Heart right ventricle (tissue), 16 donors: ENCODE data around the gene HIGD2A. TPM values are rescaled to one million over a fixed set of nuclear protein-coding genes. Genes with fewer than 3 reads are reported as not detected.

Experiments used
- ATAC-seq, 8 donors: fragments of 200-7000 bp; cut with Tn5 transposase; one replicate each; pipeline ENCODE4 v1.9.1; 2020; ENCODE audit warnings: mild to moderate bottlenecking in 8 of 8, moderate library complexity in 8 of 8, moderate number of reproducible peaks in 1 of 8
- DNase-seq, 2 donors: peaks; one replicate each; pipeline ENCODE4 v3.0.0-alpha.2; 2020
- H3K27ac ChIP-seq, 10 donors: fragments of 200-600 bp; sonication (generic) in 2 of 10; one replicate each; pipeline versions ENCODE4 v1.5.0 to v1.8.0; 2020 to 2022; ENCODE audit warnings: mild to moderate bottlenecking in 3 of 10
- H3K27me3 ChIP-seq, 7 donors: fragments of 200-600 bp; one replicate each; pipeline ENCODE4 v1.8.0; 2021 to 2022; ENCODE audit warnings: mild to moderate bottlenecking in 2 of 7
- H3K36me3 ChIP-seq, 9 donors: fragments of 200-600 bp; sonication (generic) in 1 of 9; one replicate each; pipeline versions ENCODE4 v1.5.0 to v1.8.0; 2020 to 2022; ENCODE audit warnings: mild to moderate bottlenecking in 2 of 9
- H3K4me1 ChIP-seq, 9 donors: fragments of 200-600 bp; sonication (generic) in 1 of 9; one replicate each; pipeline versions ENCODE4 v1.5.0 to v1.8.0; 2020 to 2022; ENCODE audit warnings: mild to moderate bottlenecking in 4 of 9
- H3K4me3 ChIP-seq, 10 donors: fragments of 200-600 bp; sonication (generic) in 2 of 10; one replicate each; pipeline versions ENCODE4 v1.5.0 to v1.8.0; 2020 to 2022; ENCODE audit warnings: mild to moderate bottlenecking in 7 of 10, moderate library complexity in 2 of 10
- H3K9me3 ChIP-seq, 11 donors: fragments of 200-600 bp in 10 of 11; sonication (generic) in 2 of 11; one replicate each; pipeline versions ENCODE4 v1.5.0 to v1.8.0; 2013 to 2022; ENCODE audit warnings: mild to moderate bottlenecking in 2 of 11, control low read depth in 1 of 11, moderate library complexity in 1 of 11
- CTCF ChIP-seq, 9 donors: fragments of 200-600 bp; sonication (generic) in 2 of 9; IDR thresholded peaks; one replicate each; pipeline versions ENCODE4 v1.5.0 to v1.8.0; 2021 to 2022; ENCODE audit warnings: antibody characterized with exemption in 9 of 9, mild to moderate bottlenecking in 5 of 9, moderate library complexity in 1 of 9
- WGBS, 2 donors: extraction: QIAGEN DNeasy Blood & Tissue Kit; methylation state at CpG; one replicate each; pipeline ENCODE4 v1.1.7; 2013; ENCODE audit warnings: inconsistent platforms in 1 of 2; 5-methylcytosine and 5-hydroxymethylcytosine counted together
- intact Hi-C, 10 donors: fragments of 100-400 bp; cut with DNase I; formaldehyde crosslinking; loops; one replicate each; pipeline versions ENCODE4 v1.11.1 to v1.14.2; 2022
- polyA plus RNA-seq, 2 donors: library from polyadenylated mRNA; stranded (reverse); fragments of 200-250 nt; gene quantifications; one replicate each; pipeline ENCODE4 v1.2.3, GENCODE V29; 2013
- total RNA-seq, 10 donors: library from RNA; stranded (reverse); fragmentation: NEBNext Ultra II Directional in 3 of 10; extraction: Animal tissue kit (Norgen Biotek cat#: 25700) in 3 of 10; gene quantifications; one replicate each; pipeline versions ENCODE4 v1.2.1 to v1.2.4, GENCODE V29; 2021 to 2023
- donor health status: Arrhythmogenic right ventricular cardiomyopathy.
- donor health status: ischemic (EF 13 %, LVEDD 7.1; RV severe dilation, severe dysfunction).
- donor health status: healthy with polysubstance abuse.
- donor health status: DM: no; HTN: yes; CAD: no.
- donor health status: DM: no; HTN: no; CAD: no.
- donor health status: ischemic (EF 25% LVEDD 6.9; RV normal size, moderate dysfunction).
- donor health status: ischemic (EF 25% LVEDD 5.7; RV mildly dilated, moderate dysfunction).
- donor health status: healthy.
- donor health status: DM: yes; HTN: yes; CAD: no.
- donor health status: Ischemic cardiomyopathy.
- donor health status: ischemic (EF 35%, LVEDD 5.7; RV mildly dilated, moderate dysfunction).
- donor health status: nonischemic (EF 11% LVEDD 7.7; RV severe dilation, severe dysfunction).
- donor health status: DM: yes; HTN: yes; CAD: no.
- donor health status: PGD.
- donor health status: ischemic (EF 29% LVEDD 5.4; RV normal size, mild dysfunction).
- donor health status: nonischemic (EF 23%, LVEDD 6.1; RV moderate dilation, normal function).

The HIGD2A gene
- total and polyA plus RNA-seq, 12 donors: 198 to 349 (median 233) TPM

- DNase-seq: peak in 1 of 2 donors; percentile 28
- H3K27me3 ChIP-seq: peaks cover 0 to 15% (median 0%) of the 10 kb centered on the region in 7 donors
Measured at GRCh38 chr5:176360894-176361436, 27.6 kb upstream of the HIGD2A start.

GRCh38 chr5:176361437-176362232 is 26.9 kb upstream of the HIGD2A start, which contains the start of gene KIAA1191:
Gene KIAA1191, minus strand, starts transcription at chr5:176361764. Its CDS starts 2,256 bp downstream, at chr5:176359508.
- Histone ChIP-seq H3K27ac (peak within 1 kb of the TSS in 9 of 10 donors; percentile 60 to 94 (median 86)), H3K4me3 (peak within 1 kb of the TSS; percentile 58 to 100 (median 95)), H3K36me3 (peaks cover 0 to 31% (median 3%) of the 10 kb centered on the region in 9 donors), H3K4me1 (peaks cover 0 to 39% (median 28%) of the 10 kb centered on the region in 9 donors), H3K9me3 (no peaks in the 10 kb centered on the region), H3K27me3 (peaks cover 0 to 21% (median 0%) of the 10 kb centered on the region in 7 donors)
- ATAC-seq (peak; percentile 94 to 98 (median 98)), DNase-seq (peak; percentile 96 to 97)
- peak in 6 of 9 donors; percentile 8 to 58 (median 40) for TF ChIP-seq CTCF (IDR thresholded peaks at IDR 0.05)
- intact Hi-C loops: loop anchor here in 2 of 10 donors (2.0 to 5.0 kb wide), 4 partner anchors 27 to 86 kb away; partner anchors contain the start of genes CLTB (in 1 of the 2), FAF2 (in 1 of the 2), HIGD2A (in 1 of the 2) and NOP16 (in 1 of the 2)
- 1% methylated on average over 56 of the region's 56 CpGs for WGBS, 2 donors

More at GRCh38 chr5:176360894-176361436, 27.6 kb upstream of the HIGD2A start:
- 2% methylated on average over 27 of the region's 27 CpGs for WGBS, 2 donors
- Histone ChIP-seq H3K4me3 (peak overlapping the region; percentile 58 to 100 (median 95)), H3K4me1 (peaks cover 0 to 32% (median 24%) of the 10 kb centered on the region in 9 donors), H3K9me3 (no peaks in the 10 kb centered on the region), H3K36me3 (peaks cover 0 to 38% (median 3%) of the 10 kb centered on the region in 9 donors), H3K27ac (peak overlapping the region in 9 of 10 donors; percentile 60 to 94 (median 86))
- TF ChIP-seq CTCF (IDR thresholded peaks at IDR 0.05): no peak
- intact Hi-C loops: loop anchor here in 2 of 10 donors (2.0 to 5.0 kb wide), 4 partner anchors 28 to 86 kb away; partner anchors contain the start of genes CLTB (in 1 of the 2), FAF2 (in 1 of the 2), HIGD2A (in 1 of the 2) and NOP16 (in 1 of the 2)
- ATAC-seq: peak in 7 of 8 donors; percentile 3 to 42 (median 21)

- Histone ChIP-seq H3K36me3 (peaks cover 0 to 27% (median 3%) of the 10 kb centered on the region in 9 donors), H3K4me1 (peaks cover 0 to 39% (median 28%) of the 10 kb centered on the region in 9 donors), H3K27me3 (peaks cover 0 to 21% (median 0%) of the 10 kb centered on the region in 7 donors), H3K9me3 (no peaks in the 10 kb centered on the region), H3K4me3 (peak overlapping the region; percentile 58 to 100 (median 95)), H3K27ac (peak overlapping the region in 9 of 10 donors; percentile 60 to 94 (median 86))
- intact Hi-C loops: loop anchor here in 2 of 10 donors (5.0 kb wide), 3 partner anchors 40 to 85 kb away; partner anchors contain the start of genes CLTB (in 1 of the 2) and FAF2 (in 1 of the 2)
- DNase-seq (no peak), ATAC-seq (no peak)
- no peak for TF ChIP-seq CTCF (IDR thresholded peaks at IDR 0.05)
- WGBS, 2 donors: 73 to 74% methylated on average over 8 of the region's 8 CpGs
Measured at GRCh38 chr5:176362233-176362490, 26.4 kb upstream of the HIGD2A start.
